Upper lobe of right lung (tissue), 1 donor: Measurements from ENCODE around the gene LAMA5. TPM values are rescaled to one million over a fixed set of nuclear protein-coding genes. Genes with fewer than 3 reads are reported as not detected.

Experiments used
- ATAC-seq: fragments of 200-7000 bp; cut with Tn5 transposase; one replicate; pipeline ENCODE4 v1.9.1; 2020; ENCODE audit warnings: mild to moderate bottlenecking, moderate library complexity
- DNase-seq: peaks from one replicate; pipeline ENCODE4 v3.0.0-alpha.2; 2020
- H3K27ac ChIP-seq: fragments of 200-600 bp; one replicate; pipeline ENCODE4 v1.8.0; 2022
- H3K27me3 ChIP-seq: fragments of 200-600 bp; one replicate; pipeline ENCODE4 v1.8.0; 2022; ENCODE audit warnings: mild to moderate bottlenecking
- H3K36me3 ChIP-seq: fragments of 200-600 bp; one replicate; pipeline ENCODE4 v1.8.0; 2022
- H3K4me1 ChIP-seq: fragments of 200-600 bp; one replicate; pipeline ENCODE4 v1.8.0; 2022
- H3K4me3 ChIP-seq: fragments of 200-600 bp; one replicate; pipeline ENCODE4 v1.8.0; 2022; ENCODE audit warnings: mild to moderate bottlenecking
- H3K9me3 ChIP-seq: fragments of 200-600 bp; one replicate; pipeline ENCODE4 v1.8.0; 2022
- intact Hi-C: fragments of 100-400 bp; cut with DNase I; formaldehyde crosslinking; loops from one replicate; pipeline ENCODE4 v1.11.0; 2022
- total RNA-seq: library from RNA; stranded (reverse); fragmentation: NEBNext Ultra II Directional; extraction: Animal tissue kit (Norgen Biotek cat#: 25700); gene quantifications from one replicate; pipeline ENCODE4 v1.2.1, GENCODE V29; 2021
- TF ChIP-seq, protein P1 (sequence below): fragments of 200-600 bp; IDR thresholded peaks from one replicate; pipeline ENCODE4 v1.8.0; 2022; ENCODE audit warnings: antibody characterized with exemption
- donor health status: DM: no; HTN: yes; CAD: no; lungs with severe emphysema.

The LAMA5 gene
- total RNA-seq, 1 donor from 2014 or later = 279 TPM

DNA sequence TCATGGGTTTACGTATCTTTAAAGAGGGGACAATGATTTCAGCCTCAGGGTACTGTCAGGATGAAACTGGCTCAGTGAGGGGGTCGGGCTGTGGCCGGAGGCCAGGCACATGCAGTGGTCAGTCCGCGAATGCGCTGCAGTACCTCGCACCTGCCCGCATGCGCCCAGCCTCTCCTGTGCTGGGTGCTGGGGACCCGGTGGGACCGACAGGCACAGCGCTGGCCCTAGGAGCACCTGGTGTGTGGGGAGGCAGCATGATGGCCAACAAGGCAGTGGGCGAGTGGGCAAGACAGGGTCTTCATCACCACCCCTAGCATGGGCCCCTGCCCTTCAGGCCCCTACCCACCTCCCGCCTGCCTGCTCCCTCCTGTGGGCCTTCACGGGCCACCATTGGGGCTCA is 40.9 kb upstream of the LAMA5 start:
- TF ChIP-seq, protein P1, sequence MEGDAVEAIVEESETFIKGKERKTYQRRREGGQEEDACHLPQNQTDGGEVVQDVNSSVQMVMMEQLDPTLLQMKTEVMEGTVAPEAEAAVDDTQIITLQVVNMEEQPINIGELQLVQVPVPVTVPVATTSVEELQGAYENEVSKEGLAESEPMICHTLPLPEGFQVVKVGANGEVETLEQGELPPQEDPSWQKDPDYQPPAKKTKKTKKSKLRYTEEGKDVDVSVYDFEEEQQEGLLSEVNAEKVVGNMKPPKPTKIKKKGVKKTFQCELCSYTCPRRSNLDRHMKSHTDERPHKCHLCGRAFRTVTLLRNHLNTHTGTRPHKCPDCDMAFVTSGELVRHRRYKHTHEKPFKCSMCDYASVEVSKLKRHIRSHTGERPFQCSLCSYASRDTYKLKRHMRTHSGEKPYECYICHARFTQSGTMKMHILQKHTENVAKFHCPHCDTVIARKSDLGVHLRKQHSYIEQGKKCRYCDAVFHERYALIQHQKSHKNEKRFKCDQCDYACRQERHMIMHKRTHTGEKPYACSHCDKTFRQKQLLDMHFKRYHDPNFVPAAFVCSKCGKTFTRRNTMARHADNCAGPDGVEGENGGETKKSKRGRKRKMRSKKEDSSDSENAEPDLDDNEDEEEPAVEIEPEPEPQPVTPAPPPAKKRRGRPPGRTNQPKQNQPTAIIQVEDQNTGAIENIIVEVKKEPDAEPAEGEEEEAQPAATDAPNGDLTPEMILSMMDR = no peak
- Histone ChIP-seq H3K4me1 (peaks cover 36% of the 10 kb centered on the region), H3K36me3 (no peaks in the 10 kb centered on the region), H3K27me3 (no peaks in the 10 kb centered on the region), H3K9me3 (no peaks in the 10 kb centered on the region), H3K27ac (no peak overlapping the region), H3K4me3 (no peak overlapping the region)
- ATAC-seq = no peak
- no peak for DNase-seq
- intact Hi-C loops = no loop called here

DNA sequence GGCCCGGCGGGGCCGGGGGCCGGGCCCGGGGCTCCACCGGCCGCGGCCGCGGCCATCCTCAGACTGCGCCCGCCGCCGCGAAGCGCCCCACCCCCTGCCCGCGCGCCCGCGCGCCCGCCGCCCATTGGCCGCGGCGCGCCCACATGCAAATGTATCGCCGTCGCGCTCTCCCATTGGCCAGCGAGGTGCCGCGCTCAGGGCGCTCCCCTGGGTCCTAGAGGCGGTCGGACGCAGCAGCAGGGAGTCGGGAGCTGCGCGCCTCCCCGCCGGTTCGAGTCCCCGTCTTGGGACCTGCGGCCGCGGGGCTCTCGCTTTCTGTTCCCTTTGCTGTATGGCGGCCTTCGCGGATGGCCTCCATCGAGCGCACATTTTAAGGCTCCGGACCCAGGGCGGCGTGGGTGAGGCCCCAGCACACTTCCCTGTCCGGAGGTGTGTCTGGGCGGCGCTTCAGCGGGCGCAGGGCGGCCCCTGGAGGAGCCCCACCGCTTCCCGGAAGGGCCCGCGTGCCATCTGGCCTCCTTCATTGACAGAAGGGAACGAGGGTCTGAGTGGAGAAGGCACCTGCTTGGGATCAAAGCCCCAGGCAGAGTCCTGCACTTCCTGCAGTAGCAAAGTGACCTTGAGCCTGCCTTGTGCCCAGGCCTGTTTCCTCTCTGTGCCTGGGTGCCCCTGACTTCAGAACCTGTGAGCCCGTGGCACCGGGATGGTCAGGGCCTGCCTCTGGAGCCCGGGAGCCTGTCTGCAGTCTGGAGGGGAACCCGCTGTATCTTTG is 40.3 kb upstream of the LAMA5 start, which contains the start of gene CABLES2:
Gene CABLES2, minus strand, starts transcription at position 65 of the 772 bp plus-strand sequence. Its CDS starts 9 bp downstream, at position 56.
- intact Hi-C loops = no loop called here
- Histone ChIP-seq H3K27ac (peak within 1 kb of the TSS; percentile 11), H3K36me3 (no peaks in the 10 kb centered on the region), H3K4me3 (peak within 1 kb of the TSS; percentile 59), H3K4me1 (peaks cover 36% of the 10 kb centered on the region), H3K9me3 (no peaks in the 10 kb centered on the region), H3K27me3 (no peaks in the 10 kb centered on the region)
- TF ChIP-seq, protein P1 = peak; percentile 41
- DNase-seq (peak; percentile 96), ATAC-seq (peak; percentile 93)

DNA sequence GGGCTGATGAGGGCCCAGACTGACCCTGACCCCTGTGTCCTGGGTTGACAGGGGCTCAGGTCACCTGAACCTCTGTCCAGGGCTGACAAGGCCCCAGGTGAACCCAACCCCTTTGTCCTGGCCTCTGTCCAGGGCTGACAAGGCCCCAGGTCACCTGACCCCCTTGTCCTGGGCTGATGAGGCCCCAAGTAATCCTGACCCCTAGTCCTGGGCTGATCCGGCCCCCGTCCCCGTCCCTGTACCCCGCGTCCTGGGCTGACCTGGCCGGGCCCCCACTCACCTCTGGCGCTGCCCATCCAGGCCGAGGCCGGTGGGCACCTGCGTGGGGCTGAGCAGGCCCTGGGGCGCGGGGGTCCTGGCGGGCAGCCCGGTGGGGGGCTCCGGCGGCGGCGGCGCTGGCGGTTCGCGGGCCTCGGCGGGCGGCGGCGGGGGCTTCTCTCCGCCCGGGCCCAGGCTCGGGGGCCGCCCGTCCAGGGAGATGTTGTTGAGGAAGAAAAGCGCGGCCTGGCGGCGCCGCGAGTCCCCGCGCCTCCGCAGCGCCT is 39.6 kb upstream of the LAMA5 start:
- H3K9me3 ChIP-seq = no peaks in the 10 kb centered on the region
- DNase-seq = no peak
- H3K27me3 ChIP-seq = no peaks in the 10 kb centered on the region
- H3K4me1 ChIP-seq = peaks cover 36% of the 10 kb centered on the region
- intact Hi-C loops = no loop called here
- H3K4me3 ChIP-seq = peak overlapping the region; percentile 59
- H3K36me3 ChIP-seq = no peaks in the 10 kb centered on the region
- TF ChIP-seq, protein P1 = no peak
- ATAC-seq = no peak
- no peak overlapping the region for H3K27ac ChIP-seq

DNA sequence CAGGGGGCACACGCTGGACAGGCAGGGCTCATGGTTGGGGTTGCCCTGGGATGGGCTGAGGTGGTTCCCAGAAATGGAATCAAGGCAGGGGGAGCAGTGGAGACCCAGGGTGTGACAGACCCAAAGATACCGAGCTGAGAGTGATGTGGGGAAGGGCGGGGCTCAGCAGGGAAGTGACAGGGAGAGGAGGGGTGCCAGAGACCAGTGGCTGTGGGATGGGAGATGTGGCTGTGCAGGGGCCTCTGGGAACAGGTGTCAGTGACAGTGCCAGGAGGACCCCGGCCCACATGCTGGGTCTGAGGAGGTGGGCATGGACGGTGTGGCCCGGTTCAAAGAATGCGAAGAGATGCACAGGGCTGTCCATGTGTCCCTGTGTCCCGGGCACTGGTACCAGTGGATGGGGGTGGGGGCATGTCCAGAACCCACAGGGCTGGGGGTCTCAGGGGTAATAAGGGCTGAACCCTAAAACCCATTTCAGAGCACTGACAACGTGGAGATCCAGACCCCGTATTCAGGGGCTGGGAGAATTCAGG is 38.9 kb upstream of the LAMA5 start:
- TF ChIP-seq, protein P1 = no peak
- Histone ChIP-seq H3K36me3 (no peaks in the 10 kb centered on the region), H3K4me1 (peaks cover 36% of the 10 kb centered on the region), H3K27me3 (no peaks in the 10 kb centered on the region), H3K27ac (no peak overlapping the region), H3K9me3 (no peaks in the 10 kb centered on the region), H3K4me3 (peak overlapping the region; percentile 59)
- DNase-seq (no peak), ATAC-seq (no peak)
- intact Hi-C loops = no loop called here

DNA sequence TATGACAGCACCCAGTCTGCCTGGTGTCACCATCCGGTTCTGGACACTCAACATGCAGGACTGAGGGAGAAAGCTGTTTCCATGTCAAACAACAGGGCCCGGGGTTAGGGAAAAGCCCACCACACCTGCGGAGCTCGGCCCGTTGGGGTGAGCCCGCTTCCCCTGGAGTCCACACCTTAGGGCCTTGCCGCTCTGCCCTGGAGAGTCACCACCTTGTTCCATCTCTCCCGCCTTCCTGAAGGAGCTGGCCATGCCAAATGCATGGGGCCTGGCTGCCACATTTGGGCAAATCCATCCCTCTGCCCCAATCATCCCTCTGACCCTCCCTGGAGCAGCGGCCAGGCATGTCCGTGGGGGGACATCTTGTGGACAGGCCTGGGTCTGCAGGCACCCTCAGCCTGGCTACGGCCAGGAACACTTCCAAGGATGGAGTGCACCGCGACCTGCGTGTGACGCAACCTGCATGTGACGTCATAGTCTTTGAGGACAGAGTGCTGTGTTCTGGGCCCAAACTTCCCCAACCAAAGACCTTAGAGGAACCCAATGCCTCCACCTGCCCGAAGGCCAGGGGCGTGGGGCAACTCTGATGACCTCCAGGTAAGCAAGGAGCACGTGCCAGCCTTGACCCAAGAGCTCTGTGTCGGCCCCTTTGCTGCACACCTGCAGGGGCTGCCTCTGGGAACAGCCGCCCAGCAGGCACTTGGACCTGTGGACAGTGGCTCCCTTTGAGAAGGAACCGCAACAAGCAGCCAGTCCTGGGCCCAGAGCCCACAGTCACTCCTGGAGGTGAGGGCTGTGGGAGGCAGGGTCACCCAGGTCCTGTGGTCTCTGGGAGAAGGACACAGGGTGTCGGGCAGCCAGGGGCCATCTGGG is 38.2 kb upstream of the LAMA5 start:
- H3K4me3 ChIP-seq = no peak overlapping the region
- DNase-seq = peak; percentile 76
- peak; percentile 18 for ATAC-seq

More for the DNA sequence above, 38.2 kb upstream of the LAMA5 start:
- TF ChIP-seq, protein P1 = peak; percentile 51
- Histone ChIP-seq H3K27me3 (no peaks in the 10 kb centered on the region), H3K9me3 (no peaks in the 10 kb centered on the region), H3K4me1 (peaks cover 33% of the 10 kb centered on the region), H3K27ac (no peak overlapping the region), H3K36me3 (no peaks in the 10 kb centered on the region)
- intact Hi-C loops = no loop called here
